ENCODE results near the gene TIMM10B.

The TIMM10B gene

GRCh38 chr11:6498121-6498520, 16.8 kb downstream of the TIMM10B start:
- no peak overlapping the region for H3K9ac ChIP-seq
- H3K4me1 ChIP-seq (ENCODE audit: low read depth, poor library complexity, severe bottlenecking): no peaks in the 10 kb centered on the region
- no peak overlapping the region for H2AFZ ChIP-seq (ENCODE audit: low read depth)
- TF ChIP-seq CTCF (conservative IDR thresholded peaks at IDR 0.05; ENCODE audit: low read depth, low read length): no peak
- H3K4me2 ChIP-seq: no peak overlapping the region
- H3K4me3 ChIP-seq (IDR thresholded peaks at IDR 0.05; ENCODE audit: insufficient read depth, low read depth, low read length): no peak overlapping the region
- no peaks in the 10 kb centered on the region for H3K79me2 ChIP-seq (ENCODE audit: insufficient read depth, low read depth)
- H3K27me3 ChIP-seq (ENCODE audit: insufficient read depth, low read depth): no peaks in the 10 kb centered on the region
- no peaks in the 10 kb centered on the region for H4K20me1 ChIP-seq (ENCODE audit: insufficient read depth)
- no peaks in the 10 kb centered on the region for H3K36me3 ChIP-seq (ENCODE audit: insufficient read depth)
- H3K27ac ChIP-seq: no peak overlapping the region

- no peak overlapping the region for H3K4me2 ChIP-seq
- TF ChIP-seq CTCF (conservative IDR thresholded peaks at IDR 0.05; ENCODE audit: low read depth, low read length): no peak
- H2AFZ ChIP-seq (ENCODE audit: low read depth): no peak overlapping the region
- H3K27ac ChIP-seq: no peak overlapping the region
- no peaks in the 10 kb centered on the region for H3K4me1 ChIP-seq (ENCODE audit: low read depth, poor library complexity, severe bottlenecking)
- no peaks in the 10 kb centered on the region for H4K20me1 ChIP-seq (ENCODE audit: insufficient read depth)
- H3K79me2 ChIP-seq (ENCODE audit: insufficient read depth, low read depth): no peaks in the 10 kb centered on the region
- no peaks in the 10 kb centered on the region for H3K27me3 ChIP-seq (ENCODE audit: insufficient read depth, low read depth)
- H3K4me3 ChIP-seq (IDR thresholded peaks at IDR 0.05; ENCODE audit: insufficient read depth, low read depth, low read length): no peak overlapping the region
- no peak overlapping the region for H3K9ac ChIP-seq
- H3K36me3 ChIP-seq (ENCODE audit: insufficient read depth): no peaks in the 10 kb centered on the region
These were observed 17.2 kb downstream of the TIMM10B start for GRCh38 chr11:6498544-6498943.

GRCh38 chr11:6502382-6502781, 21.1 kb downstream of the TIMM10B start:
- Histone ChIP-seq H3K79me2 (ENCODE audit: insufficient read depth, low read depth) (no peaks in the 10 kb centered on the region), H4K20me1 (ENCODE audit: insufficient read depth) (no peaks in the 10 kb centered on the region), H3K27ac (no peak overlapping the region), H3K4me1 (ENCODE audit: low read depth, poor library complexity, severe bottlenecking) (no peaks in the 10 kb centered on the region), H2AFZ (ENCODE audit: low read depth) (no peak overlapping the region), H3K4me3 (IDR thresholded peaks at IDR 0.05; ENCODE audit: insufficient read depth, low read depth, low read length) (no peak overlapping the region), H3K27me3 (ENCODE audit: insufficient read depth, low read depth) (no peaks in the 10 kb centered on the region), H3K4me2 (no peak overlapping the region), H3K36me3 (ENCODE audit: insufficient read depth) (no peaks in the 10 kb centered on the region), H3K9ac (no peak overlapping the region)
- TF ChIP-seq CTCF (conservative IDR thresholded peaks at IDR 0.05; ENCODE audit: low read depth, low read length): no peak

GRCh38 chr11:6504166-6504565, 22.9 kb downstream of the TIMM10B start:
- no peak overlapping the region for H3K4me2 ChIP-seq
- TF ChIP-seq CTCF (conservative IDR thresholded peaks at IDR 0.05; ENCODE audit: low read depth, low read length): no peak
- H3K36me3 ChIP-seq (ENCODE audit: insufficient read depth): no peaks in the 10 kb centered on the region
- H3K27me3 ChIP-seq (ENCODE audit: insufficient read depth, low read depth): no peaks in the 10 kb centered on the region
- no peaks in the 10 kb centered on the region for H4K20me1 ChIP-seq (ENCODE audit: insufficient read depth)
- no peak overlapping the region for H3K27ac ChIP-seq
- H2AFZ ChIP-seq (ENCODE audit: low read depth): no peak overlapping the region
- H3K79me2 ChIP-seq (ENCODE audit: insufficient read depth, low read depth): no peaks in the 10 kb centered on the region
- H3K9ac ChIP-seq: no peak overlapping the region
- H3K4me1 ChIP-seq (ENCODE audit: low read depth, poor library complexity, severe bottlenecking): no peaks in the 10 kb centered on the region
- no peak overlapping the region for H3K4me3 ChIP-seq (IDR thresholded peaks at IDR 0.05; ENCODE audit: insufficient read depth, low read depth, low read length)

Data from KMS-11 (cell line).